WTC11 (cell line): ENCODE data around the gene UGT1A7. TPM values are rescaled to one million over a fixed set of nuclear protein-coding genes. Genes with fewer than 3 reads are reported as not detected.

Experiments used
- ATAC-seq: fragments of 200-7000 bp; cut with Tn5 transposase; 2 replicates; pipeline ENCODE4 v1.10.0; 2021; ENCODE audit warnings: mild to moderate bottlenecking, moderate library complexity
- CTCF ChIA-PET: fragments of 300-600 bp; sonication (Branson Sonifier 250); formaldehyde crosslinking; loops from one replicate; lab custom pipeline; 2021; ENCODE audit warnings: antibody characterized with exemption; lab: Charles Lee
- POLR2A ChIA-PET: fragments of 350-600 bp; sonication (Branson Sonifier 250); formaldehyde crosslinking; loops from one replicate; lab custom pipeline; 2021; ENCODE audit warnings: antibody characterized with exemption; lab: Charles Lee
- DNase-seq: peaks from one replicate; pipeline ENCODE4 v3.0.0; 2021; ENCODE audit warnings: low spot score
- H3K27ac Mint-ChIP-seq: 2 replicates; pipeline ENCODE4 v1.8.0; 2021; ENCODE audit warnings: mixed read lengths
- H3K27me3 Mint-ChIP-seq: 2 replicates; pipeline ENCODE4 v1.8.0; 2021; ENCODE audit warnings: low read depth, mild to moderate bottlenecking, moderate library complexity, mixed read lengths
- H3K36me3 Mint-ChIP-seq: 2 replicates; pipeline ENCODE4 v1.8.0; 2021; ENCODE audit warnings: mixed read lengths
- H3K4me1 Mint-ChIP-seq: 2 replicates; pipeline ENCODE4 v1.8.0; 2022; ENCODE audit warnings: mixed read lengths
- H3K4me3 Mint-ChIP-seq: 2 replicates; pipeline ENCODE4 v1.8.0; 2021; ENCODE audit warnings: mild to moderate bottlenecking, moderate library complexity, mixed read lengths
- H3K9me3 Mint-ChIP-seq: 2 replicates; pipeline ENCODE4 v1.8.0; 2021; ENCODE audit warnings: mixed read lengths
- CREB1 ChIP-seq: sonication (generic); formaldehyde crosslinking; IDR thresholded peaks from 2 replicates; pipeline ENCODE4 v1.8.0; 2023; ENCODE audit warnings: mild to moderate bottlenecking, missing genetic modification reagents
- CREM ChIP-seq: sonication (generic); formaldehyde crosslinking; IDR thresholded peaks from 2 replicates; pipeline ENCODE4 v1.8.1; 2022; ENCODE audit warnings: mild to moderate bottlenecking, missing genetic modification reagents, moderate library complexity
- ELF4 ChIP-seq: sonication (generic); formaldehyde crosslinking; IDR thresholded peaks from 2 replicates; pipeline ENCODE4 v1.8.1; 2022; ENCODE audit warnings: low read depth, mild to moderate bottlenecking, moderate library complexity, missing genetic modification reagents
- EMX1 ChIP-seq: fragments of 250-450 bp; sonication (Bioruptor Pico); IDR thresholded peaks from 2 replicates; pipeline ENCODE4 v1.8.0; 2021; ENCODE audit warnings: mild to moderate bottlenecking
- FOXK1 ChIP-seq: sonication (generic); formaldehyde crosslinking; IDR thresholded peaks from 2 replicates; pipeline ENCODE4 v1.8.0; 2022; ENCODE audit warnings: mild to moderate bottlenecking, moderate library complexity, missing genetic modification reagents
- FOXP1 ChIP-seq: sonication (generic); formaldehyde crosslinking; IDR thresholded peaks from 2 replicates; pipeline ENCODE4 v1.8.0; 2022; ENCODE audit warnings: missing genetic modification reagents, mild to moderate bottlenecking, moderate library complexity, borderline replicate concordance
- GABPB1 ChIP-seq: sonication (generic); formaldehyde crosslinking; IDR thresholded peaks from 2 replicates; pipeline ENCODE4 v1.8.1; 2023; ENCODE audit warnings: mild to moderate bottlenecking, missing genetic modification reagents
- GRHL2 ChIP-seq: fragments of 250-450 bp; sonication (Bioruptor Pico); IDR thresholded peaks from 2 replicates; pipeline ENCODE4 v1.8.0; 2022; ENCODE audit warnings: mild to moderate bottlenecking, moderate library complexity; ENCODE audit not compliant: insufficient replicate concordance, severe bottlenecking
- NFATC4 ChIP-seq: fragments of 250-450 bp; sonication (Bioruptor Pico); IDR thresholded peaks from 2 replicates; pipeline ENCODE4 v1.9.0; 2021; ENCODE audit warnings: mild to moderate bottlenecking
- NR2C2 ChIP-seq: sonication (generic); formaldehyde crosslinking; IDR thresholded peaks from 2 replicates; pipeline ENCODE4 v1.8.0; 2022; ENCODE audit warnings: mild to moderate bottlenecking, missing genetic modification reagents
- RORB ChIP-seq: fragments of 250-450 bp; sonication (Bioruptor Pico); IDR thresholded peaks from 2 replicates; pipeline ENCODE4 v1.9.0; 2021; ENCODE audit warnings: mild to moderate bottlenecking
- SMAD3 ChIP-seq: sonication (generic); formaldehyde crosslinking; IDR thresholded peaks from 2 replicates; pipeline ENCODE4 v1.8.0; 2022; ENCODE audit warnings: missing genetic modification reagents, mild to moderate bottlenecking, borderline replicate concordance
- SMAD4 ChIP-seq: sonication (generic); formaldehyde crosslinking; IDR thresholded peaks from 2 replicates; pipeline ENCODE4 v1.8.0; 2022; ENCODE audit warnings: mild to moderate bottlenecking, missing genetic modification reagents
- SOX15 ChIP-seq: fragments of 250-450 bp; sonication (Bioruptor Pico); IDR thresholded peaks from 2 replicates; pipeline ENCODE4 v1.9.0; 2021; ENCODE audit warnings: mild to moderate bottlenecking
- SP1 ChIP-seq: sonication (generic); formaldehyde crosslinking; conservative IDR thresholded peaks from 2 replicates; pipeline ENCODE4 v1.8.1; 2022; ENCODE audit warnings: missing genetic modification reagents
- ZNF232 ChIP-seq: sonication (generic); formaldehyde crosslinking; IDR thresholded peaks from 2 replicates; pipeline ENCODE4 v1.8.0; 2022; ENCODE audit warnings: mild to moderate bottlenecking, missing genetic modification reagents
- ZNF671 ChIP-seq: fragments of 250-450 bp; sonication (Bioruptor Pico); IDR thresholded peaks from 2 replicates; pipeline ENCODE4 v1.8.0; 2021; ENCODE audit warnings: mild to moderate bottlenecking
- total RNA-seq: library from RNA; stranded (reverse); gene quantifications from 3 replicates; pipeline ENCODE4 v1.2.3, GENCODE V29; 2021
- TF ChIP-seq, protein P1 (sequence below): sonication (generic); formaldehyde crosslinking; IDR thresholded peaks from 2 replicates; pipeline ENCODE4 v1.8.0; 2022; ENCODE audit warnings: mild to moderate bottlenecking, missing genetic modification reagents
- TF ChIP-seq, protein P2 (sequence below): sonication (generic); formaldehyde crosslinking; IDR thresholded peaks from 2 replicates; pipeline ENCODE4 v1.8.0; 2022; ENCODE audit warnings: mild to moderate bottlenecking, missing genetic modification reagents
- TF ChIP-seq, protein P3 (sequence below): sonication (generic); formaldehyde crosslinking; conservative IDR thresholded peaks from 2 replicates; pipeline ENCODE4 v1.8.1; 2023; ENCODE audit warnings: mild to moderate bottlenecking, low read depth, missing genetic modification reagents, moderate library complexity
- TF ChIP-seq, protein P4 (sequence below): fragments of 250-450 bp; sonication (Bioruptor Pico); IDR thresholded peaks from 2 replicates; pipeline ENCODE4 v1.9.0; 2021; ENCODE audit warnings: moderate library complexity, mild to moderate bottlenecking, inconsistent platforms, borderline replicate concordance
- TF ChIP-seq, protein P5 (sequence below): fragments of 250-450 bp; sonication (Bioruptor Pico); IDR thresholded peaks from 2 replicates; pipeline ENCODE4 v2.1.2; 2022; ENCODE audit warnings: mild to moderate bottlenecking, moderate library complexity
- TF ChIP-seq, protein P6 (sequence below): sonication (generic); formaldehyde crosslinking; IDR thresholded peaks from 2 replicates; pipeline ENCODE4 v1.8.0; 2022; ENCODE audit warnings: missing genetic modification reagents

The UGT1A7 gene
- total RNA-seq, 1 experiment from 2014 or later = not detected

DNA sequence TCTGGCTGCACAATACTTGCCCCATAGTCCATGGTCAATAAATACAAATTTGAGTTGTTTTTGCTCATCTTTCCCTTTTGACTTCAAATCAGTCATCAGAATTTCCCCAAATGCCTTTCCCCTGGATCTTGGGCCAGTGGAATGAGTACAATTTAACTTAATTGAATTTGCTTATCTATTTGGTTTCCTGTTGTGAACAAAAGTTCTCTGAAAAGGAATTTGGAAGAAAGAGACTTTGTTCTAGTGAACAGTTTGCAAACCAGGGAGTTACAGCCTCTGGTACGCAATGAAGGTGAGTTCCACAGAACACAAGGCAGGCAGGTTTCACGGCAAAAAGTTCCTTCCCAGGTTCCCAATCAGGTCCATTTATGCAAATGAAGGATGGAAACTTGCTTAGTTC, 77.1 kb downstream of the UGT1A7 start (continued):
- TF ChIP-seq, protein P1, sequence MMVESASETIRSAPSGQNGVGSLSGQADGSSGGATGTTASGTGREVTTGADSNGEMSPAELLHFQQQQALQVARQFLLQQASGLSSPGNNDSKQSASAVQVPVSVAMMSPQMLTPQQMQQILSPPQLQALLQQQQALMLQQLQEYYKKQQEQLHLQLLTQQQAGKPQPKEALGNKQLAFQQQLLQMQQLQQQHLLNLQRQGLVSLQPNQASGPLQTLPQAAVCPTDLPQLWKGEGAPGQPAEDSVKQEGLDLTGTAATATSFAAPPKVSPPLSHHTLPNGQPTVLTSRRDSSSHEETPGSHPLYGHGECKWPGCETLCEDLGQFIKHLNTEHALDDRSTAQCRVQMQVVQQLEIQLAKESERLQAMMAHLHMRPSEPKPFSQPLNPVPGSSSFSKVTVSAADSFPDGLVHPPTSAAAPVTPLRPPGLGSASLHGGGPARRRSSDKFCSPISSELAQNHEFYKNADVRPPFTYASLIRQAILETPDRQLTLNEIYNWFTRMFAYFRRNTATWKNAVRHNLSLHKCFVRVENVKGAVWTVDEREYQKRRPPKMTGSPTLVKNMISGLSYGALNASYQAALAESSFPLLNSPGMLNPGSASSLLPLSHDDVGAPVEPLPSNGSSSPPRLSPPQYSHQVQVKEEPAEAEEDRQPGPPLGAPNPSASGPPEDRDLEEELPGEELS (CRISPR knock-in tag) = no peak
- TF ChIP-seq SOX15 (CRISPR knock-in tag) (no peak), ELF4 (no peak), CREB1 (CRISPR knock-in tag) (no peak), SP1 (CRISPR knock-in tag) (no peak), FOXP1 (CRISPR knock-in tag) (no peak), GABPB1 (CRISPR knock-in tag) (no peak), NR2C2 (CRISPR knock-in tag) (no peak)
- TF ChIP-seq, protein P2, sequence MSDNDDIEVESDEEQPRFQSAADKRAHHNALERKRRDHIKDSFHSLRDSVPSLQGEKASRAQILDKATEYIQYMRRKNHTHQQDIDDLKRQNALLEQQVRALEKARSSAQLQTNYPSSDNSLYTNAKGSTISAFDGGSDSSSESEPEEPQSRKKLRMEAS (CRISPR knock-in tag) = no peak

DNA sequence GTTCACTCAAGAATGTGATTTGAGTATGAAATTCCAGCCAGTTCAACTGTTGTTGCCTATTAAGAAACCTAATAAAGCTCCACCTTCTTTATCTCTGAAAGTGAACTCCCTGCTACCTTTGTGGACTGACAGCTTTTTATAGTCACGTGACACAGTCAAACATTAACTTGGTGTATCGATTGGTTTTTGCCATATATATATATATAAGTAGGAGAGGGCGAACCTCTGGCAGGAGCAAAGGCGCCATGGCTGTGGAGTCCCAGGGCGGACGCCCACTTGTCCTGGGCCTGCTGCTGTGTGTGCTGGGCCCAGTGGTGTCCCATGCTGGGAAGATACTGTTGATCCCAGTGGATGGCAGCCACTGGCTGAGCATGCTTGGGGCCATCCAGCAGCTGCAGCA, 78.3 kb downstream of the UGT1A7 start, which contains the start of gene UGT1A1:
UGT1A1 (plus strand) TSS at position 228 of the 400 bp plus-strand sequence; CDS start at position 246, 18 bp downstream.
- Mint-ChIP-seq H3K36me3 (no peaks in the 10 kb centered on the region), H3K4me1 (no peaks in the 10 kb centered on the region), H3K27me3 (peaks cover 7% of the 10 kb centered on the region; the same call in 1 of the 2 replicates), H3K27ac (no peak within 1 kb of the TSS), H3K4me3 (no peak within 1 kb of the TSS), H3K9me3 (peaks cover 14% of the 10 kb centered on the region)
- ATAC-seq = no peak
- TF ChIP-seq SMAD3 (CRISPR knock-in tag) (no peak), NFATC4 (CRISPR knock-in tag) (no peak), CREM (CRISPR knock-in tag) (no peak), GRHL2 (CRISPR knock-in tag) (no peak), ZNF671 (CRISPR knock-in tag) (no peak), ZNF232 (CRISPR knock-in tag) (no peak), FOXK1 (CRISPR knock-in tag) (no peak), EMX1 (no peak), SMAD4 (CRISPR knock-in tag) (no peak), RORB (CRISPR knock-in tag) (no peak)
- TF ChIP-seq, protein P3, sequence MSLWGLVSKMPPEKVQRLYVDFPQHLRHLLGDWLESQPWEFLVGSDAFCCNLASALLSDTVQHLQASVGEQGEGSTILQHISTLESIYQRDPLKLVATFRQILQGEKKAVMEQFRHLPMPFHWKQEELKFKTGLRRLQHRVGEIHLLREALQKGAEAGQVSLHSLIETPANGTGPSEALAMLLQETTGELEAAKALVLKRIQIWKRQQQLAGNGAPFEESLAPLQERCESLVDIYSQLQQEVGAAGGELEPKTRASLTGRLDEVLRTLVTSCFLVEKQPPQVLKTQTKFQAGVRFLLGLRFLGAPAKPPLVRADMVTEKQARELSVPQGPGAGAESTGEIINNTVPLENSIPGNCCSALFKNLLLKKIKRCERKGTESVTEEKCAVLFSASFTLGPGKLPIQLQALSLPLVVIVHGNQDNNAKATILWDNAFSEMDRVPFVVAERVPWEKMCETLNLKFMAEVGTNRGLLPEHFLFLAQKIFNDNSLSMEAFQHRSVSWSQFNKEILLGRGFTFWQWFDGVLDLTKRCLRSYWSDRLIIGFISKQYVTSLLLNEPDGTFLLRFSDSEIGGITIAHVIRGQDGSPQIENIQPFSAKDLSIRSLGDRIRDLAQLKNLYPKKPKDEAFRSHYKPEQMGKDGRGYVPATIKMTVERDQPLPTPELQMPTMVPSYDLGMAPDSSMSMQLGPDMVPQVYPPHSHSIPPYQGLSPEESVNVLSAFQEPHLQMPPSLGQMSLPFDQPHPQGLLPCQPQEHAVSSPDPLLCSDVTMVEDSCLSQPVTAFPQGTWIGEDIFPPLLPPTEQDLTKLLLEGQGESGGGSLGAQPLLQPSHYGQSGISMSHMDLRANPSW (CRISPR knock-in tag) = no peak
- TF ChIP-seq, protein P4, sequence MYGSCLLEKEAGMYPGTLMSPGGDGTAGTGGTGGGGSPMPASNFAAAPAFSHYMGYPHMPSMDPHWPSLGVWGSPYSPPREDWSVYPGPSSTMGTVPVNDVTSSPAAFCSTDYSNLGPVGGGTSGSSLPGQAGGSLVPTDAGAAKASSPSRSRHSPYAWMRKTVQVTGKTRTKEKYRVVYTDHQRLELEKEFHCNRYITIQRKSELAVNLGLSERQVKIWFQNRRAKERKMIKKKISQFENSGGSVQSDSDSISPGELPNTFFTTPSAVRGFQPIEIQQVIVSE (CRISPR knock-in tag) = no peak
- TF ChIP-seq, protein P5, sequence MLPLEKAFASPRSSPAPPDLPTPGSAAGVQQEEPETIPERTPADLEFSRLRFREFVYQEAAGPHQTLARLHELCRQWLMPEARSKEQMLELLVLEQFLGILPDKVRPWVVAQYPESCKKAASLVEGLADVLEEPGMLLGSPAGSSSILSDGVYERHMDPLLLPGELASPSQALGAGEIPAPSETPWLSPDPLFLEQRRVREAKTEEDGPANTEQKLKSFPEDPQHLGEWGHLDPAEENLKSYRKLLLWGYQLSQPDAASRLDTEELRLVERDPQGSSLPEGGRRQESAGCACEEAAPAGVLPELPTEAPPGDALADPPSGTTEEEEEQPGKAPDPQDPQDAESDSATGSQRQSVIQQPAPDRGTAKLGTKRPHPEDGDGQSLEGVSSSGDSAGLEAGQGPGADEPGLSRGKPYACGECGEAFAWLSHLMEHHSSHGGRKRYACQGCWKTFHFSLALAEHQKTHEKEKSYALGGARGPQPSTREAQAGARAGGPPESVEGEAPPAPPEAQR = no peak
- TF ChIP-seq, protein P6, sequence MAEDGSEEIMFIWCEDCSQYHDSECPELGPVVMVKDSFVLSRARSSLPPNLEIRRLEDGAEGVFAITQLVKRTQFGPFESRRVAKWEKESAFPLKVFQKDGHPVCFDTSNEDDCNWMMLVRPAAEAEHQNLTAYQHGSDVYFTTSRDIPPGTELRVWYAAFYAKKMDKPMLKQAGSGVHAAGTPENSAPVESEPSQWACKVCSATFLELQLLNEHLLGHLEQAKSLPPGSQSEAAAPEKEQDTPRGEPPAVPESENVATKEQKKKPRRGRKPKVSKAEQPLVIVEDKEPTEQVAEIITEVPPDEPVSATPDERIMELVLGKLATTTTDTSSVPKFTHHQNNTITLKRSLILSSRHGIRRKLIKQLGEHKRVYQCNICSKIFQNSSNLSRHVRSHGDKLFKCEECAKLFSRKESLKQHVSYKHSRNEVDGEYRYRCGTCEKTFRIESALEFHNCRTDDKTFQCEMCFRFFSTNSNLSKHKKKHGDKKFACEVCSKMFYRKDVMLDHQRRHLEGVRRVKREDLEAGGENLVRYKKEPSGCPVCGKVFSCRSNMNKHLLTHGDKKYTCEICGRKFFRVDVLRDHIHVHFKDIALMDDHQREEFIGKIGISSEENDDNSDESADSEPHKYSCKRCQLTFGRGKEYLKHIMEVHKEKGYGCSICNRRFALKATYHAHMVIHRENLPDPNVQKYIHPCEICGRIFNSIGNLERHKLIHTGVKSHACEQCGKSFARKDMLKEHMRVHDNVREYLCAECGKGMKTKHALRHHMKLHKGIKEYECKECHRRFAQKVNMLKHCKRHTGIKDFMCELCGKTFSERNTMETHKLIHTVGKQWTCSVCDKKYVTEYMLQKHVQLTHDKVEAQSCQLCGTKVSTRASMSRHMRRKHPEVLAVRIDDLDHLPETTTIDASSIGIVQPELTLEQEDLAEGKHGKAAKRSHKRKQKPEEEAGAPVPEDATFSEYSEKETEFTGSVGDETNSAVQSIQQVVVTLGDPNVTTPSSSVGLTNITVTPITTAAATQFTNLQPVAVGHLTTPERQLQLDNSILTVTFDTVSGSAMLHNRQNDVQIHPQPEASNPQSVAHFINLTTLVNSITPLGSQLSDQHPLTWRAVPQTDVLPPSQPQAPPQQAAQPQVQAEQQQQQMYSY (CRISPR knock-in tag) = no peak
- TF ChIP-seq, protein P2 (CRISPR knock-in tag) = no peak
- no peak for DNase-seq
- ChIA-PET POLR2A (no interaction called here), CTCF (no interaction called here)
